GM18507 (cell line): ENCODE data around the gene STOX2.

Experiments used
- DNase-seq: peaks from one replicate; pipeline ENCODE4 v3.0.0; 2011; ENCODE audit warnings: low read depth; ENCODE audit not compliant: insufficient read length; ENCODE audit errors: extremely low spot score
- FAIRE-seq: peaks from 2 replicates; lab custom pipeline; 2011; peaks lifted over from hg19 to GRCh38; lab: Jason Lieb, UNC

STOX2 gene

GRCh38 chr4:183905081-183905592 lies at the start of gene STOX2:
Gene STOX2, plus strand, starts transcription at chr4:183905307. Its CDS starts 1,484 bp downstream, at chr4:183906791.
- no peak for DNase-seq
- FAIRE-seq: no peak

- DNase-seq (no peak), FAIRE-seq (no peak)
Measured at GRCh38 chr4:183855323-183856190, 49.5 kb upstream of the STOX2 start.

- DNase-seq: no peak
- FAIRE-seq: no peak
Measured at GRCh38 chr4:183857040-183857439, 48.1 kb upstream of the STOX2 start.

DNA sequence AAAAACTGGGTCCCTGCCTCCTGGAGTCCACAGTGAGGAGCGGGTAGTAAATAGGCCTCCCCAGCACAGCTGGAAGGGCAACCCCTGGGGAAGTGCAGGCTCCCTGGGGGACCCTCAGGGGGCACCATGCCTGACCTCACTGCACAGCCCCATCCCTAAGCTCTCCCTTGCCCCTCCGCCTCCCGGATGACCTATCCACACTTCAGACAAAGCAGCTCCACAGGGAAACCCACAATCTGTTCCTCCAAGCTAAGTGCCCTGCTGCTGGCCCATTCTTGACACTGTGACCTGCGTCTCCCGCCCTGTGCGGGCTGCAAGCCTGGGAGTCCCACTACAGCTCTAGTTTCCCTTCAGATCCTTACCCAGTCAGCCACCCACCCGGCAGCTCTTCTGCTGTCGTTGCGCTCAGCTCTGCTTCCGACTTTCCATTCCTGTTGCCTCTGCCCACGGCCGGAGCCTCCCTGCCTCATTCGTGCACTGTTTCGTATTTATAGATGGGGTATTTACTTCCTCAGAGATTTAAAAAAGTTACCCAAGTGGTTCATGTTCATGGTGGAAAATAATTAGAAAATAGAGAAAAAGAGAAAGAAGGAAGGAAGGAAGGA lies 47.0 kb upstream of the STOX2 start:
- FAIRE-seq (no peak), DNase-seq (no peak)

GRCh38 chr4:183860119-183860518 lies 45.0 kb upstream of the STOX2 start:
- DNase-seq: no peak
- no peak for FAIRE-seq

- FAIRE-seq: no peak
- no peak for DNase-seq
Measured at GRCh38 chr4:183860731-183861130, 44.4 kb upstream of the STOX2 start.

- DNase-seq: no peak
- no peak for FAIRE-seq
Measured at GRCh38 chr4:183861426-183861825, 43.7 kb upstream of the STOX2 start.

- DNase-seq (no peak), FAIRE-seq (no peak)
Measured at GRCh38 chr4:183863155-183863825, 41.8 kb upstream of the STOX2 start.

DNA sequence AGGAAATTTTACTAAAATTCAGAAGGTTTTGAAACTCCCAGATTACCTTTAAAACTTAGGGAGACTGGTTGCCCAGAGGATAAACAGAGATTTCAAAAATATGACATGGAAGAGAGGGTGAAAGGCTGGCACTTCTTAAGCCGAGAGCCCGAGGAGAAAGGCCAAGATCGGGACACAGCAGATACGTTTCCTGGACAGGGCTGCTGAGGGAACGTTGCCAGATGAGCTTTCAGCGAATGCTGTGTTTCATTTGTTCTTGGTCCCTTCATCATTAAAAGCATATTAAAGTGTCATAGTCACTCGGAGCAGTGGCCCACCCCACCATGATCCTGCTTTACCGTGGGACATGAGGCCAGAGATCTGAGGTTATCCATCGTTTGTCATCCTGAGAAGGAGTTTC lies 37.9 kb upstream of the STOX2 start:
- no peak for FAIRE-seq
- no peak for DNase-seq

DNA sequence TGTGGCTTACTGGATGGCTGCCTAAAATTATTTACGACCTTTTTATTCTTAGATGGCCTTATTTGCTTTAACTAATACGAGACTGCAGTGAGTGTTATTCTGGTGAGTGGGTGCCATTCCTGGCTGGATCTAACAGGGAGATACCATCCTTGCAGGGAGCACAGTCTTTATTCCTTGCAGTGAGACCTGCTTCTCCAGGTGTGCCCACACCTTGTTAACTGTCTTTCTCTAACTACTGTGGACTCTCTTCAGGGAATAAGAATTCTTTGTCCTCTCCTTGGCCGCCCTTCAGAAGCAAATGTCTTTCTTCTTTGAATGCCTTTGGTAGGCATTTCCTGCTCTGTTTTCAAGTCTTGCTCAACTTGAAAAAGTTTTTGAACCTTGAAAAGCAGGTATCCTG lies 34.1 kb upstream of the STOX2 start:
- DNase-seq (no peak), FAIRE-seq (no peak)

DNA sequence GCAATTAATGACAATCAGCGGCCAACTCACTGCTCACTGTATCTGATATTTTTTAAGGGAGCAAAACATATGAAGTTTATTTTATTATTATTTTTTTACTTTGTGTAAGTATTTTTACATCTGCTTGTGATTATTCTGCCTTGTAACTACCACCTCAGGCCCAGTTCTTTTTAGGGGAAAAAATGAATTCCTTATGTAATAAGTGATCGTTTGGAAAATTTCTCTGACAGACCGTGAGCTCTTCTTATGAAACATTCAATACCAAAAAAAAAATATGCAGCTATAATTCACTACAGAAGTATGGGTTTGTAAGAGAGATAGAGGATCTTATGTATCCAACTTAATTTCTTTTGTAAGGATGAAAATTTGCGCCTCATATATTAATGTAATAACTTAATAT lies 33.5 kb upstream of the STOX2 start:
- DNase-seq (no peak), FAIRE-seq (no peak)

DNA sequence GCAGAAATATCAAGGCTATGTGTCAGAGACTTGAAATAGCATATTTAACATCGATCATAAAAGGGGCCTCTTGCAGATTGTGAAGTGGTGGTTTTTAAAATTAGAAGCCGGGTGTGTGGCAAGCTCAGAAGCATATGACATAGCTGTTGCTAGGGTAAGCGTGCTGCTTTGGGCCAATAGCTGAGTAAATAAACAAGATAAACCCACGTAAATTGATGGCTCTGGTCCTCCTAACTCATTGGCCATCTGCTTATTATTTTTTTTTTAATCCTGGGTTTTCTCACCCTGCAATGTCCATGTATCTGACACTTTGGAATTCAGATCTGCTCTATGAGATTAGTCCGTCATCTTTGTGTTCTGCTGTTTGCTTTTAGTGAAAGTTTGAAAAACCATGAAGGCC lies 32.6 kb upstream of the STOX2 start:
- no peak for DNase-seq
- FAIRE-seq: no peak

- DNase-seq: no peak
- no peak for FAIRE-seq
Measured at GRCh38 chr4:183873409-183874185, 31.5 kb upstream of the STOX2 start.

DNA sequence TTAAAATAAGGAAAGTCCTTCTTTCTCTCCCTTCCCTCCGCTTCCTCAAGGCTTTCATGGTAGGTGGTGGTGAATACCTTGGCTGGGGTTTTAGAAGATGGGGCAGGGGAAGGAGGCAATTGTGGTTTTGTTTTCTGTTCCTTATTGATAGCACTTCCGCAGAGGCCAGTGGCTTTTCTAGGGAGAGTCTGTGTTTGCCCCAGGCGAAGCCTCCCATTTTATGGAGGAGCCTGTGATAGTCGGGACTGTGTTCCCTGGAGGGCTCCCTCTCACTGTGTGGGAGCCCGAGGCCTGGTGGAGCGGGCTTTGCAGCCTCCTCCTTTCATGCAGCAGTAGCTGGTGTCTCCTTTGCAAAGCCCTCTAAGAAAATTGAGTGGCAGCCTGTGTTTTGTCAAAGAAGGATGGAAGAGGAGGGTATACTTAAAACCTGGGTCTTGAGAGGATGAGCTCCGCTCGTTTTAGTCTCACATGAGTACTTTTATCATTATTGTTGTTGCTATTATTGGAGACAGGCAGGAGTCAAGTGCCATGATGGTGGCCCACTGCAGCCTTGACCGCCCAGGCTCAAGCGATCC lies 29.8 kb upstream of the STOX2 start:
- DNase-seq: no peak
- no peak for FAIRE-seq

DNA sequence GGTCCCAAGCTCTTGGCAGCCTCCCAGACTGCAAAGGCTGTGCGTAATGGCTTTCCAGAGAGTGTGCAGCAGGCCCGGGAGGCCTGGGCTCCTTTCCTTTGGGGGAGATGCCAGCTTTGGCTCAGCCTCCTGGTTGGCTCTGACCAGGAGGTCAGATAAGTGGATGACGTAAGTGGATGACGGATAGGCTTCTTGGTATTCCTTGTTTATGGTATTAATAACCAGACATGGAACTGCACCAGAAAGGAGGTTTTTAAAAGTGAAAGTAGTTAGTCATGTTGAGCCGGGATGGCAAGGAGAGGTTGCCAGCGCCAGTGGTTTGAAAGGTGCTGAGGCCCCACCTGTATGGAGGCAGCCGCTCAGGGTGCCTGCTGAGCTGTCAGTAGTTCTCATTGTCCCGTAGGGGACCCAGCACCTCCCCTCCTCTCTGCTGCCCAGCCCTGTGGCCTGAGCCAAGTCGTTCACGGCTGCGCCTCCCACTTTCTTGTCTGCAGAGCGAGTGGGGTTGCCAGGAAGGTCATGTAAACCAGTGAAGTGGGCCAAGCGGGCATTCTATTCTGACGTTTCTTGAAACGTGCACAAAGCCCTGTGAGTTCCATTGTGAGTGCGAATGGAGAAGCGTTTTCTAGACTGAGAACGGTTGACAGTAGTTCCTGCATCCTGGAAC lies 28.7 kb upstream of the STOX2 start:
- DNase-seq: no peak
- FAIRE-seq: no peak

GRCh38 chr4:183878251-183878970 lies 26.7 kb upstream of the STOX2 start:
- no peak for FAIRE-seq
- DNase-seq: no peak

DNA sequence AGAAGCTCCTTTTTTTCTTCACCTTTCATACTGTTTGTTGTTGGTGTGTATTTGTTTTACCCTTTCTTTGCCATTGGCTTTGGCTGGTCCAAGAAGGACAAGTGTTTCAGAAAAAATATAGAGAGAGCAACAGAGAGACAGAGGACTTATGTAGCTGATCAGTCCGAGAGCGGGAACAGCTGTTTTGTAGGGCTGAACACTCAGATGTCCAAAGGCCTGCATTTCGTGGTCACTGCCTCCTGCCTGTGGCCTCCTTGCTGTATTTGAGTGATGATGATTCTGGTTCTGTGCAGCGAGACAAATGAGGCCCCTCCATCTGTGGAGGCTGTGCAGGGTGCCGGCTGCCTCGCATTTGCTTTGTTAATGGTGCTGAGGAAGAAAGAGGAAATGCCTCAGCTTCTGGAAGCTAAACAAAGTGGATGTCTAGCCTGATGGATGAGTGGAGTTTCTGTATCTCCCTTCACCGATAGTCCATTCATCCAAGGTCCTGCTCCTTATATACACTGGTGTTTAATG lies 19.8 kb upstream of the STOX2 start:
- DNase-seq: no peak
- FAIRE-seq: no peak

- no peak for FAIRE-seq
- no peak for DNase-seq
Measured at GRCh38 chr4:183887351-183887750, 17.8 kb upstream of the STOX2 start.
